Measurements from ENCODE around the gene CABLES2.

Gene CABLES2

DNA sequence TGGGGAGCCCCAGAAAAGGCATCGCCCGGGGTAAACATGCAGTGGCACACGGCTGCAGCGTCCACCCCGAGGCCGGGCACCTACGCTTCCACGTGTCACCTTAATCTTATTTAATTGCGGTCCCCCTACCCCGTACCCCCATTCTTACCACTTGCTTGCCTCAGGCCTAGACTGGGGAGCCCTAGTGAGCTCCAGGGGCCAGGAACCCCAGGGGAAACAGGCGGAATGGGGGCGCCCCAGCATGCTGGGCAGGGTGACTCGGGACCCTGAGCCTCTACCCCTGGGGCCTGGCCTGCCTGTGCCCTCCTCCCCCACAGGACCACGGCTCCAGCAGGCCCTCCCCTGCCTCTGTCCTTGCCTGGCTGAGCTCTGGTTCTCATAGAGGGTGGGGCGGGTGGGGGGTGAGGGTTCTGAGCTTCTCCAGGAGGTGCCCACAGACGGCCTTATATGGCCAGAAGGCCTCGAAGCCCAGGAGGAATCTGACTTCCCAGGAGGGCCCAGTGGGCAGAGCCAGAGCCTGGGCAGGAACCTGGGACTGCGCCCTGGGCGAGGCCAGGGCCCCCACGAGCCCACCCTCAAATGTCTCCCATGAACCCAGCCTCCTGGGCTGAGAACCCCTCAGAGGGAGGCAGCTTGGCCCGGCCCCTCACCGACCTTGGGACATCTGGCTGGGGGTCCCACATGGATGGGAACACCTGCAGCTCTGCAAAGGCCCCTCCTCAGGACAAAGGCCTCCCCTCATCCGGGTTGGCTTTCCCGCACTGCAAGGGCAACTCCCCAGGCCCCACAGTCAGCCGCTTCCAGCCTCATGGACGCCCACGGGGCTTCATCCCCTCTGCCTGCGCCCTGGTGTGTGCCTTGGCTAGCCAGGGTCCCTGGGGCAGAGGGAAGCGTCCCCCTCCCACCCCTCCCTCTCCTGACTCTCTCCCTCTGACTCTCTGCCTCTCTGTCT lies 34.8 kb downstream of the CABLES2 start:
- DNase-seq (ENCODE audit: low read depth in 1 of 2, low spot score in 1 of 2): no peak

DNA sequence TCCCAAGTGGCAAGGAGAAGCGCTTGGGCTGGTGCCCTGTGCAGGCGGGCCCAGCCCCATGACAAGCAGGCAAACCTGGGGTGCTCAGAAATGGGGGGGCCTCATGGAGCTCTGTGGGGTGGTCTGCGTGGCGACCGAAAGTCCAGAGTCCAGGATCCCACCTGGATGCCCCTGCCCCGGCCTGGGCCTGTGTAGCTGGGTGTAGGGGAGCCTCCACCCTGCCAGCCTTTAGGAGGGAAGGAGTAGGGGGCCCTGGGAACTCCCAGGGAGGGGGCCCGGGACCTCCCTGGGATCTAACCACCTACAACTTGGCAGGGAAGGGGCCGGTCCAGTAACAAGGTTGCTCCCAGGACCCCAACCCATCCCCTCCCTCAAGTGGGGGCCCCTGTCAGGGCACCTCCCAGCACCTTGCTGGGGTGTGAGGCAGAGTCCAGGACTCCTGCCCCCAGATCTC lies 35.5 kb downstream of the CABLES2 start:
- DNase-seq (ENCODE audit: low read depth in 1 of 2, low spot score in 1 of 2): no peak

DNA sequence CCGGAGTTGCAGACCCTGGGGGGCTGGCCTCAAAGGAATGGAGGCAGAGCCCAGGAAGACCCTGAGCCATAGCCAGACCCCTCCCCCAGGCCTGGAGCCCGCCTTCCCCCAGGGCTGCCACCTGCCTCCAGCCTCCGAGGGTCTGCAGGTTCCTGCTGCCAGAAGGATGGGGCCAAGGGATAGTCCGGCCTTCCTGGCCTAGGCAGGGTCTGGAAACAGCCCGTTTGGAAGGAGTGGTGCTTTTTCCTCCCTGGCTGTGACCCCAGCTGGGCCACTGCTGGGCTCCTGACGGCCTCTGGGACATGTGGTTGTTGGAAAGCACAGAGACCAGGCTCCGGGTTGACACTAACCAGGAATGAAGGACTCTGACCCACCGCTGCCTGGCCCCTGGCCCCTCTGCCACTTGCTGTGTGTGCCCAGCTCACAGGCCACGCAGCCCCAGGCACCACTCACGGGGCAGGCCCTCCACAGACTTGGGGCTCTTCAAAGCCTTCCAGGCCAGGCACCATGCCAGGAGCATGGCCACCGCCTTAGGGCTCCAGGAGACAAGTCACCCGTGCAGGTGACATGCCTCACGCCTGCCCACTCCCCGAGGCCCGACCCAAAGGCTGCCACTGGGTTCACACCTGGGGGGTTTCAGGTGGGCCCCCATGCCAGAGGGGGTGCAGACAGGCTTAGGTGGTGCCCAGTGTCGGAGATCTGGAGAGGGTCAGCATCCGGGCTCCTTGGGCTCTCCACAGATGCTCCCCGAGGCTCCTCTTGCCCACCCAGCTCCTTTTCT lies 36.1 kb downstream of the CABLES2 start:
- DNase-seq (ENCODE audit: low read depth in 1 of 2, low spot score in 1 of 2): no peak

DNA sequence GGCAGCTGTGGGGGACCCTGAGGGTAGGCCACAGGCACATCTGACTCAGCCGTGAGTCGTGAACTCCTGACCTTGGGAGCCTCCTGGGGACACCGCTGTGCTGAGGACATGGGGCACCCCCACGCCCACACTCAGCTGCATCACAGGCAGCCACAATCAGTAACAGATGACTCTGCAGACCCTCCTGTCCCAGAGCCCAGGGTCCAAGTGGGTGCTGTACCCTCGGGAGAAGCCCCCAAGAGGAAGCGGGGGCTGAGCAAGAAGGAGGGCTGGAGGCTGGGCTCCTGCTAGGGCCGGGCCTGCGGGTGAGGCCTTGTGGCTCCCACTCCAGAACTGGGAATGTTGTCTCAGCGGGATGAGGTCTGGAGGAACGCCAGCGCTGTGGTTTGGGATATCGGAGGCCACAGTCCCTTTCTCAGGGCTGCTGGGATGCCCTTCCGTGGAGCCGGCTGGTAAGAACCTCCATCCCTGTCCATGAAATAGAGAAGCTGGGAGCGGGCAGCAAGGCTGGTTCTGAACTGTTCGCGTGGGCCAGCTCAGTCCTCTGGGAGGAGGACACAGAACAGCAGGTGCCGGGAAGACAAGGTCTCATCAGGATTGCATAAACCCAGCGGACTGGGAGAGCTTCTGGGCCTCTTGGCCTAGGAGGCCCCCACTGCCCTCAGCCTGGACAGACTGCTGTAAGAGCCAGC lies 36.8 kb downstream of the CABLES2 start:
- no peak for DNase-seq (ENCODE audit: low read depth in 1 of 2, low spot score in 1 of 2)

DNA sequence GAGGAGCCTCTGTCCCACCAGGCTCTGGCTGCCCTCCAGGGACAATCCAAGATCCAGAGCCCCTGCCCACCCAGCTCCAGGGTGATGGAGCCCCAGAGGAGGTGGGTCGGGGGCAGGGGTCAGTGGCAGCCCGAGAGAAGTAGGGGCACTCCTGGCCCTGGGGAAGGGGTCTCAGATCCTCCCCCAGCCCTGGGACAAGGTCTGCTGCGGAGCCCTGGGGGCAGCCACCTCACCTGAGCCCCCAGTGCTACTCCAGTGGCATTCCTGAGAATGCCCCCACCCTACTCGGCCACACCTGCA lies 37.3 kb downstream of the CABLES2 start:
- no peak for DNase-seq (ENCODE audit: low read depth in 1 of 2, low spot score in 1 of 2)

DNA sequence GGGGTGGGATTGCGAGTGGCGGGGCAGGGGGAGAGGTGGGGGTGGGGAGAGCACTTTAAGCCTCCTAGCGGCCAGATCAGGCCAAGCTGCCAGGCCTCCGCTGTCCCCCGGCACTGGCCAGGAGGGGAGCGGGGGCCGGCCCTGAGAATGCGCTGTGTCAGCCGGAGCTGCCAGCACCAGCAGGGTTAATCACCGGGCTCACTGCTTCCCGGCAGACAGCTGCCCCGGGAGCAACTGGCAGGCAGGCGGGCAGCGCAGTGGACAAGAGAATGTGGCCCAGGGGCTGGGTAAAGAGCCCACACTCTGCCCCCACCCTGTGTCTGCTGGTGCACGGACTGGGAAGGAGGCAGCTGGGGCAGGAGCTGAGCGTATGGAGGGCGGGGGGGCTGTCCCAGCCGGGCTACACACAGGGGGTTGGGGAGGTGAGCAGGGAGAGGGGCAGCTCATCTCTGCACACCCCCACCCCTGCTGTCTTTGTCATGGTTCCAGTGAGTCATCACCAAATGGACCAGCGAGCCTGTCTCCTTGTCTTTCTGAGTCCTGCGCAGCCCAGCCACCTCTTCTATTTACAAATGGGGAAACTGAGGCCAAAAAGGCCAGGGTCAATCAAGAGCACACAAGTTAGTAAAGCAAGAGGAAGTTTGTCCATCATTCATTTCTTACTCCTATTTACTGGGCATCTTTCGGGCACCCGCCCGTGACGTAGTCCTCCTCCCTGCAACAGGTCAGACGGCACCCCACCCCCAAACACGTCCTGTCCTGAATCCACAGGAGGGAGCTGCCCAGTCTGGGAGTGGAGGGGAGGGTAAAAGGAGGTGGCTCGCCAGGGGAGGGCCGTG lies 37.9 kb downstream of the CABLES2 start:
- no peak for DNase-seq (ENCODE audit: low read depth in 1 of 2, low spot score in 1 of 2)

DNA sequence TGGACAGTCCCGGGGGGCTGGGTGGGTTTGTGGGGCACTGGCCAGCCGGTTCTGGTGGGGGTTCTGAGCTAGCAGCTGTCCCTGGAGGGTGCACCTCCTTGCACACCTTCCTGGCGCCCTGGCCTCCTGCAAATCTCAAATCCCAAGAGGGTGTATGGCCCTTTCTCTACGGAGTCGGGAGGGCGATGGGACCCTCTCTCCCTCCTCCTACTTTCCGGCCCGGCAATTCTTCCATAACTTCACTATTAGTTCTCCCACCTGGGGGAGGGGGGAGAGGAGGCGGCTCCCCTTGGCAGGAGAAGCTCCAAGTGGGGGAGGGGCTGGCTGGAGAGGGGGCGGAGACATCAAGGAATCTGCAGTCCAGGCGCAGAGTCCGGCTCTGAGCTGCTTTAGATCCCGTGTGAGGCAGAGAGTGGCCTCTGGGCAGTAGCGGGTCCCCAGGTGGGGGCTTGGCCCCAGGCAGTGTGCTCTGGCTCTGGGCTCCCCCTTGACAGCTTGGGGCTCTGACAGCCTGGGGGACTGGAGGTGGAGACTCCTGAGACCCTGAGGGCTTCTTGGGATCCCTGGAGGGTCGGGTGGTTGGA lies 38.6 kb downstream of the CABLES2 start:
- DNase-seq (ENCODE audit: low read depth in 1 of 2, low spot score in 1 of 2): no peak

DNA sequence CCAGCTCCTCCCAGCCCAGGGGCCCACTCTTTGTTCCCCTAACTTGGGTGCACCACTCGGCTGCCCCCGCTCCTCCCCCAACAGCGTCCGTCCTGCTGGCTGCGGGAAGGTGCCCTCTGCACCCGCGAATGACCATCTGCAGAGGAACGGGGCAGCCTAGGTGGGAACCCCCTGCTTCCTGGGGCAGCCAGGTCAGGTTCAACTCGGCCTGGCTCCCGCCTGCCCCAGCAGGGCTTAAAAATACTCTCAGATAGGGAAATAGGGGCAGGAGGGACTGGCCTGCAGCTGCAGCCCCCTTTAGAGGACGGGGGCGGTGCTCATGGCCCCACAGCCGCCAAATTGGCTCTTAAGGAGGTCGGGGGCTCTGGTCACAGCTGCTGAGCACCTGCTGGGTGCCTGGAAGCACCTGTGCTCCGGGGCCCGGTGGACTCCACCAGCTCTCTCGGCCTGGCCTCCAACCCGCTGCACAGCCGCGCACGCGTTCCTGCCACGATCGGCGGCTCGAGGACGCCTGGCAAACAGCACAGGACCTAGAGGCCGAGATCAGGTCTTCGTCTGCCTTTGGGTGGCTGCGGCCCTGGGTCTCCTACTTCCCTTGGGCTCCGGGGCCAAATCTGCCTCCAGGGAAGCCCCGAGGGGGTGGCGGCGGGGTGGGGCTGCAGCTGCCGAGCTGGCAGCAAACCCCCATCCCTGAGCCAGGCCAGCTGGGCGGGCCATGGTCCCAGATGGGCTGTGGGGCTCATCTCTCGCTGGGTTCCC lies 39.3 kb downstream of the CABLES2 start:
- no peak for DNase-seq (ENCODE audit: low read depth in 1 of 2, low spot score in 1 of 2)

DNA sequence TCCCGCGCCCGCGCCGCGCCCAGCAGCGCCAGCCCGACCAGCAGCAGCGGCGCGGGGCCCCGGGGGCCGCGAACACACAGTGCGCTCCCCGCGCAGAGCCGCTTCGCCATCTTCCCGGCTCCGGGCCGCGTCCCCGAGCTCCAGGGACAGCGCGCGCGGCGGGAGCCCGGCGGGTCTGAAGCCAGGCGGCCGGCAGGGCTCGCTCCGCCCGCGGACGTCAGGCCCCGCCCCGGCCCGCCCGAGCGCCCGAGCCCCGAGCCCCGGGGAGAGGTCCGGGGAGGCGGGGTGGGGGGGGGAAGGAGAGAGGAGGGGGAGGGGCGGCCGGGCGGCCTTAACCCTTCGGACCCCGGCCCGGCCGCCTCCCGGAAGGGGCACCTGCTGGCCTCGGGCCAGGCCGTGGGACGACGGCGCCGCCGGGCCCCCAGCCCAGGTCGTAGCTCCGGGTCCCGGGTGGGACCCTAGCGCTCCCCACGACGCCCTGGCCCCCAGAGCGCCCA lies 39.9 kb downstream of the CABLES2 start, which contains the start of gene LAMA5:
TSS of gene LAMA5 (minus strand) at position 177 of the 497 bp plus-strand sequence. CDS start at position 110, 67 bp downstream.
- no peak for DNase-seq (ENCODE audit: low read depth in 1 of 2, low spot score in 1 of 2)

DNA sequence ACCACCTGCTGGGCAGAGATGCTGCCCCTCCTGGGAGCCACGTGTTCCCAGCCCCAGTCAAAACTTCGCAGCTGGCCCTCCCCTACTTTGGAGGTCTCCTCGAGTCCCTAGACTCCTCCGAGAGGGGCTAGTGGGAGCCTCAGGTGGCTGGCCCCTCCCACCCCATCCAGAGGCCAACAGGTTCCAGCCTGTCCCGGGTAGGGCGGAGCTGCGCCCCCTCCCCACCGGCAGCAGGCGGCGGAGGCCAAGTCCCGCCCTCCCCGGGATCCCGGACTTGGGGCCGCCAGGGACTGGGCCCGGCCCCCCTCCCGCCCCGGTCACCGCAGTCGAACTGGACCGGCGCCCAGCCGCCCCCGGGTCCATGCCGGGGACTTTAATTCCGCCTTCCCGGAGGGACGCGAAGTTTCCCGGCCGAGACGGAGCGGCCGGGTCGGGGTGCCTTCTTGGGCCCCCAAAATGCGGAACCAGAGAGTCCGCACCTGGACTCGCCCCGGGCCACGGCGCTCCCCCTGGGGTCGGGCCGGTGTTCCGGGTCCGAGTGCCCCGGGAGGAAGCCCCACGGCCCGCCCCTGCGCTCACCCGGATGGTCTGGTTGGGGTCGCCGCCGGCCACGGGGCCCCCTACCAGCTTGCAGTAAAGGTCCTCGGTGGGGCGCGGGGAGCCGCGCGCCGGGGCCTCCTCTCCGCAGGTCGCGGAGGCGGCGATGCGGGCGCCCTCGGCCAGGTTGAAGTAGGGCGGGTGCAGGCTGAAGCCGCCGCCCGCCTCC lies 40.5 kb downstream of the CABLES2 start:
- DNase-seq (ENCODE audit: low read depth in 1 of 2, low spot score in 1 of 2): no peak

DNA sequence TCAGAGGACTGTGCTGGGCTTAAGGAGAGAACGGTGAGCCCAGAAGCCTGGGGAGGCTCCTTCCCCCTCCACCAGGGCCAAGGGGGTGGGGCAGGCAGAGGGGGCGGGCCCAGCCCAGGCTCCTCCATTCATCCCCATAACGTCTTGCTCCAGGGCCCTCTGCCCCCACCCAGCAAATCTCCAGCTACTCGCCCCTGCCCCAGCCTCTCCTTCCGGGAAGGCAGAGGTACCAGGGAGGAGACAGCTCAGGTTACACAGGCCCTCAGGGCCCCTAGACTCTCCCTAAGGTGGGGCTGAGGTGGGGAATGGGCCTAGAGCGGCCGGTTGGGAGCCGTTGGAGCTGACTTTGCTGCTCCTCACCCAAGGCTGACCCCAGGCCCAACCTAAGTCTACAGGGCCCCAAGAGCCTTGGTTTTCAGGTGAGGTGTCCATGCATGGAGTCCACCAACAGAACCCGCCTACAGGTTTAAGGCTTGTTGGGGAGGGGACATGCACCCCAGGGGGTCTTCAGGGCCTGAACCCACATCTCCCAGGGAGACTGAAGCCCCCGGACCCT lies 41.2 kb downstream of the CABLES2 start:
- DNase-seq (ENCODE audit: low read depth in 1 of 2, low spot score in 1 of 2): no peak

DNA sequence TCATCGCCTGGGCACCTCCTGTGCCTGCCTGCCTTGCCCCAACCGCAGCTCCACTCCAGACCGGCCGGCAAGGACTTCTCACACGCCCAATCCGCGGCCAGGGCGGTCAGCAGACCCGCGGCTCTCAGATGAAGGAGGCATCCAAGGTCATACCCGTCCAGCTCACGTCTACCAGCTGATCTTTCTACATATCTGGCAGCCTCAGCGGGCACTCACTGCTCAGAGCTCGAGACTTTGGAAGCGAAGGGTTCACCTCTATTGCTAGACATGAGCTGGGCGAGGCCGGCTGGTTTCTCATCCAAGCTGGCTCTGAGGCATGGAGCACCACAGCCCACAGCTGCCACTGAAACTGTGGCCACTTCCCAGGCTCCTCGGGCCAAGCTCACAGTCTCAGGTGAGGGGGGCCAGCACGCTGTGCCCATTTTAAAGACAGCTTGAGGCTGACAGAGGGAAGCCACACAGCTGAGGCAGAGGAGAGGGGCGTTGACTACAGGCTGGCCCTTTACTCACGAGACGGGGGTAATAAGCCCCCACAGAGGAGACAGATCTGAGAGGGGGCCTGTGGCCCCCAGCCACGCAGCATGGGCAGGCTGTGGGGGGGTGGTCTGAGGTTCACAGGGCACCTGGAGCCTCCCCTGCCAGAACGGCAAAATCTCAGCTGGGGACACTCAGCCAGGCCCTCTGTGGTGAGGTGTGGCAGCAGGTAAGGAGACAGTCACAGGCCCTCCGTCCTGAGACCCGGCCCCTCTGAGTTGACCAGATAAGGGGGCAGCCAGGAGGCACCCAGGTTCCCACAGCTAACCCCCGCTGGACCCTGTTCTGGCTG lies 42.0 kb downstream of the CABLES2 start:
- DNase-seq (ENCODE audit: low read depth in 1 of 2, low spot score in 1 of 2): no peak

DNA sequence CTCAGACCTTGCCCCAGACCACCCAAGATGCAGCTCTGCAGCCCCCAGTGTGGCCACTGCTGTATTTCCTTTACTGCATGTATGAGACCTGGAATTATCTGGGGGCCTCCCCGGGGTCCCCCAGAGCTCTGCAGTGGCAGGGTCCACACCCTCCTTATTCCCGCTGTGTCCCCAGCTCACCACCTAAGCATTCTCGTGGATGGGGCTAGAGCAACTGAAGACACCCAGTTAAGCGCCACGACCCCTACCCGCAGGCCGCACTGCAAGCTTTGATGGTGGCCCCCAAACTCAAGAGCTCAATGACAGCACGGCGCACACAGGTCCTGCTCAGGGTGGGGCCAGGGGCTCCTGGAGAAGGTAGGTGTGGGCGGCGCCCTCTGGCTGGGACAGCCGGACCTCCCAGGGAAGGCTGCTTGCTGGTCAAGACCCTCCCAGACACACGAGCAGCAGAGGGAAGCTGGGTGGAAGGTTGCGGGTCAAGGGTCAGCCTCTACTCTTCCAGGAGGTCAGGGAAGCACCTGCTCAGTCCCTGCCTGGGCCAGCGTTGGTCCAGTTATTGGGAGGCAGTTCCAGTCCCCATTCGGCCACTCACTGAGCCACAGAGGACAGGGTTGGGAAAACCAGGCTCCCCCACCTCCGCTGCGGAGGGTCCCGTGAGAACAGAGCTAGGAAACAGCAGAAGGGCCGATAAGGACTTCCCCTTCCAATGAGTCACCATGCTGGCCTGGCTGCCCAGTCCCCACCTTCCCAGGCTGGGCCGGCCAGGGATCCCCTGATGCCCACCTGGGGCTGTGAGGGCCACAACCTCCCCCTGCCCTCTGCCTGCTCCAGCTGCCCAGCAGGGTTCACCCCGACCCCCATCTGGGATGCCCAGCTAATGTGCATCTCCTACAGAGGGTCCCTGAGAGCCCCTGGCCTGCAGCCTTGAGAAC lies 42.9 kb downstream of the CABLES2 start:
- no peak for DNase-seq (ENCODE audit: low read depth in 1 of 2, low spot score in 1 of 2)

DNA sequence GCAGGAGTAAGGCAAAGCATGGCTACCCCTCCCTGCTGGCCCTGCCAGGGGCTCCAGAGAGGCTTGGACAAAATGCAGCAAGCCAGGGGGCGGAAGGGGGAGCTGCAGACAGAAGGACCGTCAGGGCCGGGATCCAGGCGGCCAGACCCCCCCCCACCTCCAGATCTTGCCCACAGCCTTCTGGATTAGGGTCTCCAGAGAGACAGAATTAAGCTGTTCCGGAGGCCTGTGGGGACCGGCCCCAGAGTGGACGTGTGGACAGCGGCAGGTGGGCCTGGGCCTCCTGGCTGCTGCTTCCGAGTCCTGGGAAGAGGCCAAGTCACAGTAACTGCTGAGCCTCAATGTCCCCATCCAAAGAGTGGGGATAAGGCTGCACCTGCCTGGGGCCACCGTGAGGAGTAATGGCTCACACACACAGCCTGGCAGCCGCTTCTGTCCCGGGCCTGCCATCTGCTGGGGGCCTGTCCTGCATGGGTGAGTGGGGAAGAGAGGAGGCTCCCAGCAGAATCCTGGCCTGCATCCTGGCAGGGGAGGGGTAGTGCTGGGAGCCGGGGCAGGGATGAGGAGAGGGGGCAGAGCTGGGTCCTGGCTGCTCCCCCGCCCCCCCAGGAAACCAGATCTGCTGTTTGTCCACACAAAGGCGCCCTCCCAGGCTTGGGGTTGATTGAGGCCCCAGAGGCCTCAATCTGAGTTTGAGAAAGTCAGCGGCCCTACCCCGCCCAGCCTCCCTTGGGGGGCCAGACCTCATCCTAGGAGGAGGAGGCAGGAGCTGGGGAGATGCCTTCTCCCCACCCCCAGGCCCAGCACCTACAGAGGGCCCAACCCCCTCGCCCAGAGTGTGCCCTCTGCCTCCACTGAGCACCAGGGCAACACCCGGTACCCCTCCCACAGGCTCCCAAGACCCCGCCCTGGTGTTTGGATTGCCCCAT lies 43.8 kb downstream of the CABLES2 start:
- DNase-seq (ENCODE audit: low read depth in 1 of 2, low spot score in 1 of 2): no peak

DNA sequence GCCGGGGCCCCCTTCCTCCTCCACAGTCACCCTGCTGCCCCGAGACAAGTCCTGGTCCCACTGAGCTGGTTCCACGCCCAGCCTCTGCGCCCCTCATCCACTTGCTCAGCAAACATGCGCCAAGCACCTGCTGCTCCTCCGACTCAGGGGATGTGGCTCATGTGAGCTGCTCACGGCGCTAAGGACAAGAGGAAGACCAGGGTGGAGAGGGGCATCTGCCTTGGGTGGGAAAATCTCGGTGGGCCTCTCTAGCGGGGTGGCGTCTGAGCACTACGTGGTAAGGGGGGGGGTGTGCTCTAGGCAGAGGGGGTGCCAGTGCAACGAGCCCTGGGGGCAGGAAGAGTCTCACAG lies 44.5 kb downstream of the CABLES2 start:
- DNase-seq (ENCODE audit: low read depth in 1 of 2, low spot score in 1 of 2): no peak
